ENCODE data around the gene PCNT. TPM values are rescaled to one million over a fixed set of nuclear protein-coding genes. Genes with fewer than 3 reads are reported as not detected.

Gene PCNT
- 5.2 and 8.1 TPM in 2 replicates for total RNA-seq (2014; rRNA removed; shearing (Covaris generic))

DNA sequence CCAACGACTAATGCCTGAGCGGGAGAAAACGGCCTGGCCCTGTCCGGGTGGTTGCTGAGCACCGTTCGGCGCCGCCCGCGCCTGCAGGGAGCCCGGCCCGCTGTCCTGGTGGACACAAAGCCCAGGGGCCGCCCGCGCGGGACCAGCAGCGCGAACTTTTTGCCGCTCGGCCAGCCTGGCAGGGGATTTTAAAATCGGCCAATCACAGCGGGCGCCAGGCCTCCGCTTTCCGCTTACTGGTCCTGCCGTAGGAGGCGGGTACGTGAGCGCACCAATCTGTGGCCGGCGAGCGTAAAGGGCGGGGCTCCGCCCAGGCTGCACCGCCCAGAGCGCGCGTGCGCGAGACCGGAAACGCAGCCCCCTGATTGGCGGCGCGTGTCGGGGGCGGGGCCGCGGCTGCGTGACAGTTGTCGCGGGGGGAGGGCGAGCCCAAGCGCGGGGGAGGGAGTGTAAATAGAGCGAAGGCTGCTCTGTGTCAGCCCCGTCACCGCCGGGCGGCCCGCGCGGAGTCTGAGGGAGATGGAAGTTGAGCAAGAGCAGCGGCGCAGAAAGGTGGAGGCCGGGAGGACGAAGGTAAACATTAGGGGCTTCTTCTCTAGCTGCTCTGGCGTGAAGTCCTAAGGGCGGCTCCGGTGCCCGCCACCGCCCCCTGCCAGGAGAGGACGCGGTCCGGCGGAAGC is at the start of gene PCNT, which contains the start of gene C21orf58:
Gene PCNT, plus strand, starts transcription at position 447 of the 680 bp plus-strand sequence. Its CDS starts 73 bp downstream, at position 520.
Gene C21orf58, minus strand, starts transcription at position 161 of the 680 bp plus-strand sequence. CDS start 1,132 bp downstream, outside the sequence.
- peak; percentile 97 for DNase-seq (ENCODE audit: low spot score)

DNA sequence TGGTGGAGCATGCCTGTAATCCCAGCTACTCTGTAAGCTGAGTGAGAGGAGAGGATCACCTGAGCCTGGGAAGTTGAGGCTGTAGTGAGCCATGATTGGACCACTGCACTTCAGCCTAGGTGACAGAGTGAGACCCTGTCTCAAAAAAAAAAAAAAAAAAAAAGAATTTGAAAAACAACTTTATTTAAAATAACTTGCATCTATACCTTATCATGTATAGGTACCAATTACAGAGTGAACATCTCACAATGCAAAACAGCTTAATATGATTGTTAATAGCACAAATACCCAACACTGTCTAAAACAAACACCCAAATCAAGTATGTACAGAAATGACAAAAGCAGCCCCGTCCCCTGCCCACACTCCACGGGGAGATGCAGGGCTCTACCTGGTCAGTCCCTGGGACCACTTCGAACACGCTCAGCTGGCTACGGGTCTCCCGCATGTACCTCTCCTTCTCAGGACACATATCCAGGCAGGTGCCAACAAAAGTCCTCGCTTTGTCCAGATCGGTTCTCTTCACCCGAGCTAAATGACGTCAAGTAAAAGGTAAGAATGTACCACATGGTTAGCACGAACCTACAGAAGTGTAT is 49.1 kb upstream of the PCNT start:
- DNase-seq (ENCODE audit: low spot score): no peak

DNA sequence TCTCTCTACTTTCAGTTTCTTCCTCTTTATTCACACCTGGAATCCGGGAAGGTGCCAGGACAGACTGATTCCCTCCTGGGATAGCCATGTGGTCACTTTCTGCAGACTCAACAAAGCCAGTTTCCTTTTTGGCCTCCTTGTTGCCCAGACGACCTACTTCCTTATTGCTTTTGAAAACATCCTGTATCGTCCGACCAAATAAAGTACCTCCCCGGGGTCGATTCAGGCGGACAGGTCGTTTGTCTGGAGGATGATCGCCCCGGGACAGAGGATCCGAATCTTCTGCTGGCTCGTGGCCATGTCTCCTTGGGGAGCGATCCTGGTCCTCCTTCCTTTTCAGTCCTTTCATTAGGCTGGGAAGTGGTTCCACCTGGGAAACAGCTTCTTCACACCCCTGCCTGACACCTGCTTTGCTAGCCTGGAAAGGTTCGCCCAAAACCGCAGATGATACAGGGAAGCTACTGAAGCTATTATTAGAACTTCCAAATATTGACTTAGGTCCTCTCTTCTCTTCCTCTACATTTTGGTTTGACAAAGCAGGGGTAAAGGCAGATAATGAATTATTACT is 39.8 kb upstream of the PCNT start:
- no peak for DNase-seq (ENCODE audit: low spot score)

- DNase-seq (ENCODE audit: low spot score): no peak
These were observed 39.2 kb upstream of the PCNT start for GRCh38 chr21:46284733-46285132.

- DNase-seq (ENCODE audit: low spot score): no peak
These were observed 38.7 kb upstream of the PCNT start, which contains the start of gene MCM3AP for GRCh38 chr21:46285206-46285661. TSS of gene MCM3AP (minus strand) at chr21:46285611. CDS start at chr21:46285286, 325 bp downstream.

- peak; percentile 89 for DNase-seq (ENCODE audit: low spot score)
These were observed 38.0 kb upstream of the PCNT start, which contains the start of gene YBEY for GRCh38 chr21:46285761-46286647. TSS of gene YBEY (plus strand) at chr21:46286342. CDS start at chr21:46286914, 572 bp downstream.

DNA sequence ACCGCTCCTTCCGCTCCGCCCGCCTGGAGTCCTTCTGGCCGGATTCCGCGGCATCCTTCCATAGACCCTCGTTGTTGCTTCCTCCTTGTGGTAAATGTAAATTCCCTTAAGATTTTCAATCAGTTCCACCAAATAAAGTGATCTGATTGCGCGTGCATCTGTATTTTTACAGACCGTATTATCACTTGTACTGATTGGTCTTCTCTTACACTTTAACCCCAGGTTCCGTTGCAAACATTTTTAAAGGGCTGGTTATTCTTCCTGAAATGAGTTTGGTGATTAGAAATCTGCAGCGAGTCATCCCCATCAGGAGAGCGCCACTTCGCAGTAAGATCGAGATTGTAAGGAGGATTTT is 37.3 kb upstream of the PCNT start:
- DNase-seq (ENCODE audit: low spot score): no peak

DNA sequence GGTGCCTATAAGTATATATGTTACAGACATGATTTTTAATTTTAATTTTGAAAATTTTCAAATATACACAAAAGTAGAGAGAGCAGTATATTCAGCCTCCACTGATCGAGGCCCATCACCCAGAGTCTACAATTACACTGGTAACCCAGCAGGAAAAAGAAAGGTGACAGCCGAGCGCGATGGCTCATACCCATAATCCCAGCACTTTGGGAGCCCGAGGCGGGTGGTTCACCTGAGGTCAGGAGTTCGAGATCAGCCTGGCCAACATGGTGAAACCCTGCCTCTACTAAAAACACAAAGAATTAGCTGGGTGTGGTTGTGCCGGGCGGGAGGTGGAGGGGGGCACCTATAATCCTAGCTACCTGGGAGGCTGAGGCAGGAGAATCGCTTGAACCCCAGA is 36.4 kb upstream of the PCNT start:
- DNase-seq (ENCODE audit: low spot score): no peak

DNA sequence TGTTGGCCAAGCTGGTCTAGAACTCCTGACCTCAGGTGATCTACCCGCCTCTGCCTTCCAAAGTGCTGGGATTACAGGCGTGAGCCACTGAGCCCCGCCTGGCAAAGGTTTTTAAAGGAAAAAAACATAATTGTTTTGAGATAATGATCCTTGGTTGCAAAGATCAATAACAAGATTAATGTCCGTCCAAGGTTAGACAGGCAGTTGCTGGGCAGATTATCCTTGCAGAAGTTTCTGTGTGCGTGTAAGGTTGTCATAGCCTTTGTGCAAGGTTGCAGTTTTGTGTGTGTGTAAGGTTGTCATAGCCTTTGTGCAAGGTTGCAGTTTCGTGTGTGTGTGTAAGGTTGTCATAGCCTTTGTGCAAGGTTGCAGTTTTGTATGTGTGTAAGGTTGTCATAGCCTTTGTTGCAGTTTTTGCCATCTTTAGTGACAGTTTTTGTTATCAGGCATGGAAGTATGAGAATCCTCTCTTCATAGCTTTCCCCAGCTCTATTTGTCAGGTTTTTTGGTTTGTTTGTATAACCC is 34.2 kb upstream of the PCNT start:
- DNase-seq (ENCODE audit: low spot score): no peak

DNA sequence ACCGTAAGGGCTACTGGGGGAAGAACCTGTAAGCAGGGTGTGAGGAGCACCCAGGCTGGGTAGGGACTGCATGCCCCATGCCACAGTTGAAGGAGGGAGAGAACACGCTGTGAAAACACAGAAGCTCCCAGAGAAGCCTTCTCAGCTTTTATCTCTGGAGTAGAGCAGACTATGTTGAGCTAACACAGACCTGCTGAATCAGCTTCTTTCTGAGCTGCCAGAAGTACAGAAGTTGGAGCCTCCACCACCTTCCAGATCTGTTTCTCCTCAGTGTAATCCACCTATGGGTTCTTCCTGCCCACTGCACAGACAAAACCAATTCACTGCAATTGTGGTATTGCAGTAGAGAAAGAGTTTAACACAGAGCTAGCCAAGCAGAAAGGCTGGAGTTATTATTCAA is 32.4 kb upstream of the PCNT start:
- no peak for DNase-seq (ENCODE audit: low spot score)

- DNase-seq (ENCODE audit: low spot score): peak; percentile 45
These were observed 29.2 kb upstream of the PCNT start for GRCh38 chr21:46294647-46295176.

DNA sequence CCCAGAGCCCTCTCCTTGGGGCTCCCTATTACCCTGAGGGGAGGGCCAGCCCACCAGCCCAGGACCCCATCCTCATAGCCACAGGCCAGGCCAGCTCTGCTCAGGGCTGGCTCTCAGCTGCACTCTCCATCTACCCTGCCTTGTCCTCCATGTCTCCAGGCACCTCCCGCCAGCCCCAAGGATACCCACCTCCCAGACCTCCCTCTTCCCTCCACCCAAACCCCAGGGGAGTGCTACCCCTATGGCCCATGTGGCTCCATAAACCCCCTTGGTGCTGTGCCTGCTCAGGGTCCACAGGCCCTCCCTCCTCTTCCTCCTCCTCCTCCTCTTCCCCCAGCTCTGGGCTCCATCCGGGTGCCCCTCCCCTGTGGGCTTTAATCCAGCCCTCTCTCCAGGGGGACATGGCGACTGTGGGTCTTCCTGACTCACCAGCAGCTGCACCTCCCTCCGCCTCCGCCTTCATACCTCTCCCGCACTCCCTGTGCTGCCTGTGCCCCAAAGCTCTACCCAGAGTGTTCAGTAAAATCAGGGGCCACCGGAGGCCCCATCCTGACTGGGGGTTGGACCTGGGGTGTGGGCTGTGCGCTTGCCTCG is 28.7 kb upstream of the PCNT start:
- no peak for DNase-seq (ENCODE audit: low spot score)

- no peak for DNase-seq (ENCODE audit: low spot score)
These were observed 27.8 kb upstream of the PCNT start for GRCh38 chr21:46295996-46296752.

GRCh38 chr21:46297338-46298271 is 26.4 kb upstream of the PCNT start:
- DNase-seq (ENCODE audit: low spot score): no peak

DNA sequence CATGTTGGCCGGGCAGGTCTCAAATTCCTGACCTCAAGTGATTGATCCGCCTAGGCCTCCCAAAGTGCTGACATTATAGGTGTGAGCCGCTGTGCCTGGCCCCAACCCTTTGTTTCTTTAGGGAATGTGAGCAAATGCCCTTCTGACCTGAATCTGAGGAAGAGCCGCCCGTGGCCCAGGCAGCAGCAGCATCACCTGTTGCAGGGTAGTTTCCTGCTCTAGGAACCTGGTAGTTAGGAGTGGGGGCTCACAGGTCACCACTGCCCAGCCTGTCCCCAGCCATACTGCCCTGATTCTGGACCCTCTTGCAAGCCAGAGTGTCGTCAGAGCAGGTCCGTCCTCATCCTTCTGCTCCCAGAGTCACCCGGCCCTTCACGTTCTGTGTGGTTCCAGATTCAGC is 24.8 kb upstream of the PCNT start:
- no peak for DNase-seq (ENCODE audit: low spot score)

DNA sequence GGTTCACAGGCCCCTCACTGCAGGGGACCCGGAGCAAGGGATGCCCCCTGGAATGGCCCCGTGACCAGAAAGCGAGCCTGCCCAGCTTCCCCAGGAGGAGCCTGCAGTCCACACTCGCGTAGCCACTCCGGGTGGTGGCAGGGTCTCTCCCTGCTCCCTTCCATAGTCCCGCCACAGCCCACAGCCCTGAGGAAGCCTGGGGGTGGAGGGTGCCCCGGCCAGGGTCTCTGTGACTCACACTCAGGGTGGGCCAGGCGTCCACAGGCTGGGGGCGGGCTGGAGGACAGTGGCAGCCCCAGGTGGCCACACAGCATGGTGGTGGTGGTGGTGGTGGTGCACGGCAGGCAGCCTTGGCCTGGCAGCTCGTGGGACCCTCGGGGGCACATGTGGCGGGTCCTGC is 22.2 kb upstream of the PCNT start:
- no peak for DNase-seq (ENCODE audit: low spot score)

- no peak for DNase-seq (ENCODE audit: low spot score)
These were observed 19.5 kb upstream of the PCNT start for GRCh38 chr21:46304437-46304836.

- no peak for DNase-seq (ENCODE audit: low spot score)
These were observed 19.0 kb upstream of the PCNT start for GRCh38 chr21:46304955-46305354.

DNA sequence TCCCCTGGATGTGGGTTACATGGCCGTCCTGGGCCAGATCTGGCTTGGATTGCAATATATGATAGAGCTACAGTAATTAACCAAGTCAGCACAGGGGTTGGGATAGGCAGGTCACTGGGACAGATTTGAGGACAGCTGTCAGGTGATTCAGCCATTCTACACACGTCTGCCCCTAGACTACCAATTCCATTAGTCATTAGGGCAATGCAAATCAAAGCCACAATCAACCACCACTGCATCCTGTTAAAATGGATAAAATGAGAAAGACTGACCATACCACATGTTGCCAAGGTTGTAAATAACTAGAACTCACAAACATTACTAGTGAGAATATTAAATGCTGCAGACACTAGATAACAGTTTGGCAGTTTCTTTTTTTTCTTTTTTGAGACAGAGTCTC is 16.3 kb upstream of the PCNT start:
- no peak for DNase-seq (ENCODE audit: low spot score)

Data from H4 (cell line).